HG02642 (cell line): ENCODE measurements around the gene SCAPER.
A peak's percentile ranks its signal among the peaks of the same experiment; 100 is the strongest.
"Not testable (repeated sequence)": the region's sequence is repeated elsewhere in the genome, so short reads cannot be mapped to it uniquely, and the experiment has no call there.

Source experiments
- ATAC-seq: cut with Tn5 transposase; IDR thresholded peaks from one replicate; pipeline ENCODE4 v1.9.1; 2021; ENCODE audit warnings: mild to moderate bottlenecking; ENCODE audit not compliant: unreplicated experiment, poor library complexity

SCAPER gene

GRCh38 chr15:76310475-76311099, 594.6 kb downstream of the SCAPER start:
- ATAC-seq, result peak; percentile 19

GRCh38 chr15:76309601-76310330, 595.4 kb downstream of the SCAPER start:
- ATAC-seq, result no peak

- ATAC-seq, result no peak
Measured at GRCh38 chr15:76303909-76304308, 601.2 kb downstream of the SCAPER start.

GRCh38 chr15:76299786-76300185, 605.4 kb downstream of the SCAPER start:
- no peak for ATAC-seq

- ATAC-seq, result no peak
Measured at GRCh38 chr15:76298986-76299385, 606.2 kb downstream of the SCAPER start.

GRCh38 chr15:76297951-76298350, 607.2 kb downstream of the SCAPER start:
- ATAC-seq, result not testable (repeated sequence)
